ENCODE data around the gene MAGI3. TPM values are rescaled to one million over a fixed set of nuclear protein-coding genes. Genes with fewer than 3 reads are reported as not detected.

The MAGI3 gene
- total RNA-seq, 4 donors from 2014 or later: 2.8 to 4.1 (median 4.0) TPM

GRCh38 chr1:113670650-113671049, 280.3 kb downstream of the MAGI3 start:
- no peak for DNase-seq
- no peak for ATAC-seq
- in situ Hi-C loops (cut with MboI; ENCODE audit: low sequenced_read_pairs in 4 of 4) (loop anchor here in 1 of 4 donors (10.0 kb wide), 1 partner anchor 526 kb away; no protein-coding TSS in a partner anchor), intact Hi-C loops (cut with DNase I; ENCODE audit: low total_unique reads) (no loop called here)
- no peaks in the 10 kb centered on the region for H3K27me3 ChIP-seq
- TF ChIP-seq, protein P1, sequence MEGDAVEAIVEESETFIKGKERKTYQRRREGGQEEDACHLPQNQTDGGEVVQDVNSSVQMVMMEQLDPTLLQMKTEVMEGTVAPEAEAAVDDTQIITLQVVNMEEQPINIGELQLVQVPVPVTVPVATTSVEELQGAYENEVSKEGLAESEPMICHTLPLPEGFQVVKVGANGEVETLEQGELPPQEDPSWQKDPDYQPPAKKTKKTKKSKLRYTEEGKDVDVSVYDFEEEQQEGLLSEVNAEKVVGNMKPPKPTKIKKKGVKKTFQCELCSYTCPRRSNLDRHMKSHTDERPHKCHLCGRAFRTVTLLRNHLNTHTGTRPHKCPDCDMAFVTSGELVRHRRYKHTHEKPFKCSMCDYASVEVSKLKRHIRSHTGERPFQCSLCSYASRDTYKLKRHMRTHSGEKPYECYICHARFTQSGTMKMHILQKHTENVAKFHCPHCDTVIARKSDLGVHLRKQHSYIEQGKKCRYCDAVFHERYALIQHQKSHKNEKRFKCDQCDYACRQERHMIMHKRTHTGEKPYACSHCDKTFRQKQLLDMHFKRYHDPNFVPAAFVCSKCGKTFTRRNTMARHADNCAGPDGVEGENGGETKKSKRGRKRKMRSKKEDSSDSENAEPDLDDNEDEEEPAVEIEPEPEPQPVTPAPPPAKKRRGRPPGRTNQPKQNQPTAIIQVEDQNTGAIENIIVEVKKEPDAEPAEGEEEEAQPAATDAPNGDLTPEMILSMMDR (IDR thresholded peaks at IDR 0.05 in 4 of 5, conservative IDR thresholded peaks at IDR 0.05 in 1 of 5): no peak
- TF ChIP-seq POLR2A (IDR thresholded peaks at IDR 0.05): no peak
- H3K36me3 ChIP-seq: no peaks in the 10 kb centered on the region
- no peaks in the 10 kb centered on the region for H3K4me1 ChIP-seq
- no peaks in the 10 kb centered on the region for H3K9me3 ChIP-seq
- H3K27ac ChIP-seq: no peak overlapping the region
- H3K4me3 ChIP-seq: no peak overlapping the region

DNA sequence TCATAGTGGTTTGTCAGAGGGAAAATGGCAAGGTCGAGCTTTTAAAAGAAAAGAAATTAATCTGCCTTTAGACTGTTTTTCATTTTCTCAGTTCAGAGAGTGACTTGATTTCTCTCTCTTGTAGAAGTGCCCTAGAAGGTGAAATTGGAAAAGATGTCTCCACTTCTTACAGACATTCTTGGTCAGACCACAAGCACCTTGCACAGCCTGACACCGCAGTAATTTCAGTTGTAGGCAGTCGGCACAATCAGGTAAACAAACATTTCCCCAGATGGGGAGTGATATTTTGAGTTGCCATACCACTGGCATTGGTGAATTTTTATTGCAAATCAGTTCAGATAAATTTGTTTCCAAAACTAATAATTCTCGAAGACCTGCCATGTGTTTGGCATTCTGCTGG, 282.2 kb downstream of the MAGI3 start:
- H3K27me3 ChIP-seq: no peaks in the 10 kb centered on the region
- H3K27ac ChIP-seq: no peak overlapping the region
- in situ Hi-C loops (cut with MboI; ENCODE audit: low sequenced_read_pairs in 4 of 4) (loop anchor here in 1 of 4 donors (10.0 kb wide), 1 partner anchor 528 kb away; no protein-coding TSS in a partner anchor), intact Hi-C loops (cut with DNase I; ENCODE audit: low total_unique reads) (no loop called here)
- no peak for DNase-seq
- TF ChIP-seq, protein P1 (IDR thresholded peaks at IDR 0.05 in 4 of 5, conservative IDR thresholded peaks at IDR 0.05 in 1 of 5): no peak
- no peak for TF ChIP-seq POLR2A (IDR thresholded peaks at IDR 0.05)
- no peak overlapping the region for H3K4me3 ChIP-seq
- ATAC-seq: no peak
- H3K9me3 ChIP-seq: no peaks in the 10 kb centered on the region
- peaks cover 3 to 4% of the 10 kb centered on the region in 2 donors for H3K4me1 ChIP-seq
- no peaks in the 10 kb centered on the region for H3K36me3 ChIP-seq

GRCh38 chr1:113674591-113674990, 284.3 kb downstream of the MAGI3 start:
- H3K36me3 ChIP-seq: no peaks in the 10 kb centered on the region
- H3K27ac ChIP-seq: no peak overlapping the region
- no peak for ATAC-seq
- in situ Hi-C loops (cut with MboI; ENCODE audit: low sequenced_read_pairs in 4 of 4): loop anchor here in 1 of 4 donors (10.0 kb wide), 1 partner anchor 530 kb away; no protein-coding TSS in a partner anchor
- no peak for DNase-seq
- no peaks in the 10 kb centered on the region for H3K9me3 ChIP-seq
- no peaks in the 10 kb centered on the region for H3K27me3 ChIP-seq
- TF ChIP-seq, protein P1 (IDR thresholded peaks at IDR 0.05 in 4 of 5, conservative IDR thresholded peaks at IDR 0.05 in 1 of 5): no peak
- no peak for TF ChIP-seq POLR2A (IDR thresholded peaks at IDR 0.05)
- H3K4me1 ChIP-seq: peaks cover 7 to 8% of the 10 kb centered on the region in 2 donors
- intact Hi-C loops (cut with DNase I; ENCODE audit: low total_unique reads): no loop called here
- H3K4me3 ChIP-seq: no peak overlapping the region

DNA sequence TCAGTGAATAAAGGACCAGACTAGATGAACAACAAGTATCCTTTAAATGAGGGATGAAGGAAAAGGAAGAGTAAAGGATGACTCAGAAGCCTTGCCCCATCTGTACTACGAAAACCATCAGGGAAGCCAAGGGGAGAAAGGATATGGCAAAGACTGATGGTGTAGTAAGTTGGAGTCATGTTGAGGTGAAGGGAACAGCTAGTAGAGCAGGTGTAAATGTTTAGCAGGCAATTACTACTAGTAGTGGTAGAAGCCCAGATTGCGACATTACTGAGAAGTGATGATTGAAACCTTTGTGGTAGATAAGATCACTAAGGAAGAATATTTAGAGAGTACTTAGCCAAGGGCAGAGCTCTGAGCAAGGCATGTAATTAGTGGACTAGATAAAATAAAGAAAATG, 285.0 kb downstream of the MAGI3 start:
- Histone ChIP-seq H3K4me1 (peaks cover 7 to 8% of the 10 kb centered on the region in 2 donors), H3K27me3 (no peaks in the 10 kb centered on the region), H3K4me3 (no peak overlapping the region), H3K9me3 (no peaks in the 10 kb centered on the region), H3K36me3 (no peaks in the 10 kb centered on the region), H3K27ac (no peak overlapping the region)
- in situ Hi-C loops (cut with MboI; ENCODE audit: low sequenced_read_pairs in 4 of 4): loop anchor here in 1 of 4 donors (10.0 kb wide), 1 partner anchor 531 kb away; no protein-coding TSS in a partner anchor
- DNase-seq (no peak), ATAC-seq (no peak)
- TF ChIP-seq POLR2A (IDR thresholded peaks at IDR 0.05): no peak
- TF ChIP-seq, protein P1 (IDR thresholded peaks at IDR 0.05 in 4 of 5, conservative IDR thresholded peaks at IDR 0.05 in 1 of 5): no peak
- intact Hi-C loops (cut with DNase I; ENCODE audit: low total_unique reads): loop anchor here (1.0 kb wide), 1 partner anchor 27 kb away; no protein-coding TSS in a partner anchor

DNA sequence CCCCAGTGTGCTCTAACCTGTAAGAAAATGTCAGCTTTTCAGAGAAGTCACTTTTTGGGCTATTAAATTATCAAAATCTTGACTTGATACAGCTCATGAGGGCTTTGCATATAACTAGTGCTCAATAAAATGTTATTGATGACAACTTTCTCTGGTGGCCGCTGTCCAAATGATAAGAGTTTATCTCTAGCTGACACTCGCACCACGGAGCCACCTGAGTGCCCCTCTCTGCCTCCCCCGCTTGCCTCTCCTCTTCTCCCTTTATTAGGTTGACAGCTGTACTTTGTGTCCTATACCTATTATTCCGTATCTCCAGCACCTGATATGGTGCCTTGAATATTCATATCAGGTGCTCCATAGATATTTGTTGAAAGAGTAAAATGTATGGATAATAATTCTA, 286.2 kb downstream of the MAGI3 start:
- ATAC-seq: no peak
- H3K4me3 ChIP-seq: no peak overlapping the region
- no peaks in the 10 kb centered on the region for H3K27me3 ChIP-seq
- H3K36me3 ChIP-seq: no peaks in the 10 kb centered on the region
- no peaks in the 10 kb centered on the region for H3K9me3 ChIP-seq
- in situ Hi-C loops (cut with MboI; ENCODE audit: low sequenced_read_pairs in 4 of 4) (loop anchor here in 1 of 4 donors (10.0 kb wide), 1 partner anchor 532 kb away; no protein-coding TSS in a partner anchor), intact Hi-C loops (cut with DNase I; ENCODE audit: low total_unique reads) (no loop called here)
- DNase-seq: no peak
- peaks cover 7 to 8% of the 10 kb centered on the region in 2 donors for H3K4me1 ChIP-seq
- no peak for TF ChIP-seq POLR2A (IDR thresholded peaks at IDR 0.05)
- TF ChIP-seq, protein P1 (IDR thresholded peaks at IDR 0.05 in 4 of 5, conservative IDR thresholded peaks at IDR 0.05 in 1 of 5): no peak
- no peak overlapping the region for H3K27ac ChIP-seq
